Measurements from ENCODE around the gene FAM171A1. TPM values are rescaled to one million over a fixed set of nuclear protein-coding genes. Genes with fewer than 3 reads are reported as not detected.

Gene FAM171A1
- total RNA-seq, 1 donor from 2014 or later = 28.2 TPM

DNA sequence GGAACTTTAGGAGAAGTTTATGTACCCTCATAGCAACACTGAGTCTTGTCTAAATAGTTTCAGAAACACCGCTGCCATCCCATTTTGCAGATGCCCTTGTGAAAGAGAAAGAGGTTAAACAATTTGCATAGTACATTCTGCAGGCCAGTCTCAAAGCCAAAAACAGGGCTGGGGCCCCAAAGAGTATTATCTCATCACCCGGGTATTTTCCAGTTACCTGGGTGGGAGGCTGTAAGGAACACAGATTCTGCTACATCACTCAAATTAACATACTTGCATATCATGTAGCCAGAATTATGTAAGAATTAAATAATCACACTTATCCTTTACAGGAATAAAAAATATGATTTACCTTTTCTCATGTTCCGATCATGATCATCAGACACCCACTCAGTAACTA, 3.1 kb upstream of the FAM171A1 start:
- Histone ChIP-seq H2AFZ (replicated peaks) (no peak overlapping the region), H3K36me3 (no peaks in the 10 kb centered on the region), H3K79me2 (ENCODE audit: low read depth) (peaks cover 12% of the 10 kb centered on the region), H3K9me3 (ENCODE audit: low read depth) (no peaks in the 10 kb centered on the region), H4K20me1 (ENCODE audit: low read depth) (no peaks in the 10 kb centered on the region), H3K9ac (no peak overlapping the region), H3K4me2 (no peak overlapping the region), H3K4me1 (peaks cover 6% of the 10 kb centered on the region), H3K4me3 (no peak overlapping the region), H3K27ac (no peak overlapping the region), H3F3A (ENCODE audit: low read depth) (peaks cover 7% of the 10 kb centered on the region), H3K27me3 (peaks cover 14% of the 10 kb centered on the region)
- no peak for DNase-seq (ENCODE audit: low spot score)
- Mint-ChIP-seq H3K4me3 (no peak overlapping the region), H3K9me3 (no peaks in the 10 kb centered on the region), H3K27me3 (ENCODE audit: insufficient read depth, low read depth) (peaks cover 9% of the 10 kb centered on the region), H3K36me3 (no peaks in the 10 kb centered on the region), H3K27ac (no peak overlapping the region), H3K4me1 (peaks cover 4% of the 10 kb centered on the region)
- TF ChIP-seq EZH2phosphoT487 (IDR thresholded peaks at IDR 0.05) = no peak
- TF ChIP-seq CTCF (IDR thresholded peaks at IDR 0.05) = no peak
- no peak for TF ChIP-seq EZH2 (IDR thresholded peaks at IDR 0.05)

GRCh38 chr10:15373199-15373598, 2.1 kb upstream of the FAM171A1 start:
- H3K36me3 ChIP-seq = no peaks in the 10 kb centered on the region
- no peaks in the 10 kb centered on the region for H3K9me3 ChIP-seq (ENCODE audit: low read depth)
- Mint-ChIP-seq H3K4me1 (peaks cover 12% of the 10 kb centered on the region), H3K9me3 (no peaks in the 10 kb centered on the region), H3K27ac (no peak overlapping the region), H3K36me3 (no peaks in the 10 kb centered on the region), H3K27me3 (ENCODE audit: insufficient read depth, low read depth) (peaks cover 9% of the 10 kb centered on the region), H3K4me3 (no peak overlapping the region)
- TF ChIP-seq EZH2phosphoT487 (IDR thresholded peaks at IDR 0.05) (no peak), CTCF (IDR thresholded peaks at IDR 0.05) (no peak), EZH2 (IDR thresholded peaks at IDR 0.05) (no peak)
- peaks cover 6% of the 10 kb centered on the region for H4K20me1 ChIP-seq (ENCODE audit: low read depth)
- no peak for DNase-seq (ENCODE audit: low spot score)
- no peak overlapping the region for H3K9ac ChIP-seq
- peaks cover 21% of the 10 kb centered on the region for H3K79me2 ChIP-seq (ENCODE audit: low read depth)
- H3F3A ChIP-seq (ENCODE audit: low read depth) = peaks cover 7% of the 10 kb centered on the region
- no peak overlapping the region for H2AFZ ChIP-seq (replicated peaks)
- no peak overlapping the region for H3K4me2 ChIP-seq
- H3K27ac ChIP-seq = no peak overlapping the region
- no peak overlapping the region for H3K4me3 ChIP-seq
- peaks cover 8% of the 10 kb centered on the region for H3K4me1 ChIP-seq
- H3K27me3 ChIP-seq = peaks cover 16% of the 10 kb centered on the region

GRCh38 chr10:15370212-15370855, 755 bp downstream of the FAM171A1 start:
- peak overlapping the region; percentile 74 for H2AFZ ChIP-seq (replicated peaks)
- Mint-ChIP-seq H3K27me3 (ENCODE audit: insufficient read depth, low read depth) (peaks cover 8% of the 10 kb centered on the region), H3K4me1 (peaks cover 21% of the 10 kb centered on the region), H3K9me3 (peaks cover 3% of the 10 kb centered on the region), H3K27ac (peak overlapping the region; percentile 94), H3K4me3 (peak overlapping the region; percentile 94), H3K36me3 (peaks cover 5% of the 10 kb centered on the region)
- peaks cover 16% of the 10 kb centered on the region for H3K27me3 ChIP-seq
- H3K4me1 ChIP-seq = peaks cover 8% of the 10 kb centered on the region
- peaks cover 50% of the 10 kb centered on the region for H3K79me2 ChIP-seq (ENCODE audit: low read depth)
- H3K4me3 ChIP-seq = peak overlapping the region; percentile 67
- H3K4me2 ChIP-seq = peak overlapping the region; percentile 86
- no peak overlapping the region for H3K27ac ChIP-seq
- no peaks in the 10 kb centered on the region for H3K9me3 ChIP-seq (ENCODE audit: low read depth)
- no peak for TF ChIP-seq EZH2 (IDR thresholded peaks at IDR 0.05)
- no peak for TF ChIP-seq CTCF (IDR thresholded peaks at IDR 0.05)
- TF ChIP-seq EZH2phosphoT487 (IDR thresholded peaks at IDR 0.05) = no peak
- peak overlapping the region; percentile 39 for H3K9ac ChIP-seq
- peak; percentile 53 for DNase-seq (ENCODE audit: low spot score)
- H3K36me3 ChIP-seq = no peaks in the 10 kb centered on the region
- peaks cover 10% of the 10 kb centered on the region for H4K20me1 ChIP-seq (ENCODE audit: low read depth)
- peaks cover 7% of the 10 kb centered on the region for H3F3A ChIP-seq (ENCODE audit: low read depth)
